ENCODE results near the gene VSTM2L. TPM values are rescaled to one million over a fixed set of nuclear protein-coding genes. Genes with fewer than 3 reads are reported as not detected.

Gene VSTM2L
- total RNA-seq, 2 donors from 2014 or later: 5.3 to 7.0 TPM

DNA sequence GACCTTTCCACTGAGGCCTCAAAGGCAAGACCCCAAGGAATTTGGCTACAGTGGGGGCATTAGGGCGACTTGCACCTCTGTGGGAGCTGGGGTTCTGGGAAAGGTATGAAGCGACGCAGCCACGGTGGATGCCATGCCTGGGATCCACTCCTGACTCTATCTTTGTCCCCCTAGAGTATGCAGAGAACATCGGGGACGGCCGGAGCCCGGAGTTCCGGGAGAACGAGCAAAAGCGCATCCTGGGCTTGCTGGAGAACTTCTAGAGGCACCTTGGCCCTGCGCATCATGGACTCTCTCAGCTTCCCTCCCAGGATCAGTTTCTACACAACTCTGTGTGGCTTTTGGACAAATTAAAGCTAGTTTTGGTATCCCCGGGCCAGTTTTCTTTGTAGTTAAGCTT lies 31.2 kb upstream of the VSTM2L start:
- no peak overlapping the region for H3K27ac ChIP-seq
- TF ChIP-seq, protein P1, sequence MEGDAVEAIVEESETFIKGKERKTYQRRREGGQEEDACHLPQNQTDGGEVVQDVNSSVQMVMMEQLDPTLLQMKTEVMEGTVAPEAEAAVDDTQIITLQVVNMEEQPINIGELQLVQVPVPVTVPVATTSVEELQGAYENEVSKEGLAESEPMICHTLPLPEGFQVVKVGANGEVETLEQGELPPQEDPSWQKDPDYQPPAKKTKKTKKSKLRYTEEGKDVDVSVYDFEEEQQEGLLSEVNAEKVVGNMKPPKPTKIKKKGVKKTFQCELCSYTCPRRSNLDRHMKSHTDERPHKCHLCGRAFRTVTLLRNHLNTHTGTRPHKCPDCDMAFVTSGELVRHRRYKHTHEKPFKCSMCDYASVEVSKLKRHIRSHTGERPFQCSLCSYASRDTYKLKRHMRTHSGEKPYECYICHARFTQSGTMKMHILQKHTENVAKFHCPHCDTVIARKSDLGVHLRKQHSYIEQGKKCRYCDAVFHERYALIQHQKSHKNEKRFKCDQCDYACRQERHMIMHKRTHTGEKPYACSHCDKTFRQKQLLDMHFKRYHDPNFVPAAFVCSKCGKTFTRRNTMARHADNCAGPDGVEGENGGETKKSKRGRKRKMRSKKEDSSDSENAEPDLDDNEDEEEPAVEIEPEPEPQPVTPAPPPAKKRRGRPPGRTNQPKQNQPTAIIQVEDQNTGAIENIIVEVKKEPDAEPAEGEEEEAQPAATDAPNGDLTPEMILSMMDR (IDR thresholded peaks at IDR 0.05): no peak
- no peak for TF ChIP-seq POLR2A (IDR thresholded peaks at IDR 0.05)
- 97 to 98% methylated on average over 13 of the region's 13 CpGs for WGBS, 2 donors
- no peak for DNase-seq
- H3K4me1 ChIP-seq: no peaks in the 10 kb centered on the region
- no peaks in the 10 kb centered on the region for H3K27me3 ChIP-seq
- ATAC-seq: no peak
- peaks cover 0 to 8% of the 10 kb centered on the region in 2 donors for H3K36me3 ChIP-seq (replicated peaks in 1 of 2; ENCODE audit: insufficient read depth in 1 of 2, low read depth in 2 of 2)
- H3K4me3 ChIP-seq: no peak overlapping the region
- intact Hi-C loops (cut with DNase I): no loop called here
- no peaks in the 10 kb centered on the region for H3K9me3 ChIP-seq

DNA sequence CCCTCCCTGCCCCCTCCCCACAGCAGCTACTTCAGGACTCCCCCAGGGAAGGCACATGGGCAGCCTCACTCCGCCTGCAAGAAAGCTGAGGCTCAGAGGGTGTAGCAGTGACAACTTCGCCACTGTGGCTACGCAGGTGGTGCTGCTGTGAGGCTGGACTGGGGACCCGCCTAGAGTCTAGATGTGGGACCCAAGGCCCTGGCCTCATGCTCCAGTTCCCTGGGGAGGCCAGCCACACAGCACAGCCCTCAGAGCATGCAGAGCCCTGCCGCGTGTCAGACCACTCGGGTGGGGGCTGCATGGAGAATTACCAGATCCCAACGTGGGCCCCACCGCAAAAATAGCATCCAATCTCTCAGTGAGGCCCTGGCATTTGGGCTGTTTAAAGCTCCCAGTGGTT lies 30.8 kb upstream of the VSTM2L start:
- peaks cover 0 to 8% of the 10 kb centered on the region in 2 donors for H3K36me3 ChIP-seq (replicated peaks in 1 of 2; ENCODE audit: insufficient read depth in 1 of 2, low read depth in 2 of 2)
- TF ChIP-seq, protein P1 (IDR thresholded peaks at IDR 0.05): no peak
- TF ChIP-seq POLR2A (IDR thresholded peaks at IDR 0.05): no peak

DNA sequence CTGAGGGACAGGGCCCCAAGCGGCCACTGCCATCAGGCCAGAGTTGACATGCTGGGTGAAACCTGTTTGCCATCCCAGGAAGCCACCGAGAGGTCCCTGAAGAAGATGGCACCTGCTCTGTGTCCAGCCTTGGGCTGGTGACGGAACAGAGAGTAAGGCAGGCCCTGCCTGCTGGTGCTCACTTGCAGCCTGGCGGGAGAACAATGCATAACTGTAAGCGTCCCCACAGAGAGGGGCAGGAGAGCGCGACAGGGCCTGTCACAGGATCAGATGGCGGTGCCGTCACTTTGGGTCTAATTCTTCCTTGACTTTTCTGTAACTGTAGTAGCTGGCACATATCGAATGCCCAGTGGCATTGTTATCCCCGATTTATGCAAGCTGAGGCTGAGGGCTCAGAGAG lies 29.0 kb upstream of the VSTM2L start:
- H3K4me3 ChIP-seq: no peak overlapping the region
- peaks cover 0 to 8% of the 10 kb centered on the region in 2 donors for H3K36me3 ChIP-seq (replicated peaks in 1 of 2; ENCODE audit: insufficient read depth in 1 of 2, low read depth in 2 of 2)
- H3K9me3 ChIP-seq: no peaks in the 10 kb centered on the region
- ATAC-seq: no peak
- no peak for DNase-seq
- TF ChIP-seq, protein P1 (IDR thresholded peaks at IDR 0.05): no peak
- no peak for TF ChIP-seq POLR2A (IDR thresholded peaks at IDR 0.05)
- H3K27ac ChIP-seq: no peak overlapping the region
- no peaks in the 10 kb centered on the region for H3K4me1 ChIP-seq
- intact Hi-C loops (cut with DNase I): no loop called here
- 94 to 95% methylated on average over 7 to 11 of the region's 11 CpGs for WGBS, 2 donors
- no peaks in the 10 kb centered on the region for H3K27me3 ChIP-seq

More for the DNA sequence above, 30.8 kb upstream of the VSTM2L start:
- DNase-seq: no peak
- Histone ChIP-seq H3K27ac (no peak overlapping the region), H3K27me3 (no peaks in the 10 kb centered on the region), H3K9me3 (no peaks in the 10 kb centered on the region), H3K4me1 (no peaks in the 10 kb centered on the region), H3K4me3 (no peak overlapping the region)
- WGBS, 2 donors: 95 to 96% methylated on average over 6 to 9 of the region's 9 CpGs
- ATAC-seq: no peak
- intact Hi-C loops (cut with DNase I): no loop called here

DNA sequence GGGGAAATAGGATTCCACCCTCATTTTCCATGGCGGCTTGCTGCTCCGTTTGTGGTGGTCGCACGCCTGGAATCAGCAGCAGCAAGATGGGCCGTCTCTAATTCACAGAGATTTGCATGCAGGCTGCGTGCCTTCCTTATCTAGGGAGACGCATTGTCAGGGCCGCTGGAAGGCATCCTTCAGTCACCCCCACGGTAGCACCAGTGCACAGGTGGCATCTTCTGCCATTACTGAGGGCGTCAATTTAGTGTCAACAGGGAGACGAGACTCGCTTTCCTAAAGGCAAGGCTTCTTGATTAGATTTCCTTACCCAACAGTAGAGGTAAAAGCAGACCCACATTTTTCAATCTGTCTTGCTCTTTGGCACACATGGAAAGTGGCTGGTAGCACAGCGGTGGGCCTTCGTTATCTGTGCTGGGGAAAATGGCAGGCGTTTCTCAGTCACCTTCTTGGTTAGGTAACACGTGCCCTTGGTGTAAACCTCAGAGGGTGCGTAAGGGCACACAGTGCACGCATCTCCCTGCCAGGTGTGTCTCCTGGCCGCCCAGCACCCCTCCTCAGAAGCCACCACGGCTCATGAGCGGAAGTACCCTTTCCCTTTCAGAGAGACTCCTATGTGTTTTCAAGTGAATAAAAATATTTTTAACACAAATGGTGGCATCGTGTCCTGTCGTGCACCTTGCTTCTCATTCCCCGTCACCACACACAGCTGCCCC lies 27.3 kb upstream of the VSTM2L start:
- H3K4me1 ChIP-seq: peaks cover 2% of the 10 kb centered on the region
- peaks cover 0 to 8% of the 10 kb centered on the region in 2 donors for H3K36me3 ChIP-seq (replicated peaks in 1 of 2; ENCODE audit: insufficient read depth in 1 of 2, low read depth in 2 of 2)
- H3K4me3 ChIP-seq: no peak overlapping the region
- no peaks in the 10 kb centered on the region for H3K9me3 ChIP-seq
- TF ChIP-seq, protein P1 (IDR thresholded peaks at IDR 0.05): no peak
- no peak for TF ChIP-seq POLR2A (IDR thresholded peaks at IDR 0.05)
- no peak for ATAC-seq
- DNase-seq: no peak
- WGBS, 2 donors: 84 to 85% methylated on average over 24 of the region's 24 CpGs
- intact Hi-C loops (cut with DNase I): no loop called here
- no peak overlapping the region for H3K27ac ChIP-seq
- H3K27me3 ChIP-seq: no peaks in the 10 kb centered on the region

DNA sequence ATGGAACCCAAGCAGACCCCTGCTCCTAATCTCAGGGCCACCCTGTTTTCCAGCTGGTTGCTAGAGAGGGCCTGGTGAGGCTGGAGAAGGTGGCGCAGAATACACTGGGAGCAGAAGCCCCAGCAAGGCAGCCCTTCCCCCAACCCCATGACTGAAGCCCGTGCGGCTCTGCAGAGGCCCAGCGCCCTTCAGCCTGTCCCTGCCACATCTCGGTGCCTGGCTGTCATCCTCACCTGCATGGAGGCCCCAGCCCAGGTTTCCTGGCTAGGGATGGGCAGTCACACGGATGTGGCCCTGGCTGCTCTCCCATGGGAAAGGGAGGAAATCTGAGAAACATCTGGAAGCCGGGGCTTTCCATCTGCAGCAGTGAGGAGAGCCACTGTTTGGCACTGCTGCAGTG lies 26.1 kb upstream of the VSTM2L start:
- TF ChIP-seq POLR2A (IDR thresholded peaks at IDR 0.05): no peak
- TF ChIP-seq, protein P1 (IDR thresholded peaks at IDR 0.05): no peak
- H3K4me3 ChIP-seq: no peak overlapping the region
- H3K27me3 ChIP-seq: no peaks in the 10 kb centered on the region
- no peaks in the 10 kb centered on the region for H3K9me3 ChIP-seq
- peaks cover 6% of the 10 kb centered on the region for H3K4me1 ChIP-seq
- DNase-seq (no peak), ATAC-seq (no peak)
- intact Hi-C loops (cut with DNase I): no loop called here
- WGBS, 2 donors: 72 to 100% methylated on average over 1 to 7 of the region's 7 CpGs
- peaks cover 0 to 8% of the 10 kb centered on the region in 2 donors for H3K36me3 ChIP-seq (replicated peaks in 1 of 2; ENCODE audit: insufficient read depth in 1 of 2, low read depth in 2 of 2)
- no peak overlapping the region for H3K27ac ChIP-seq

Data from body of pancreas (tissue), 4 donors.